Activated naive CD4-positive, alpha-beta T cell treated with anti-CD3 and anti-CD28 coated beads, Interleukin-2, amount 50 U/mL, for 72 hours (primary cell): ENCODE results near the gene TRIO. TPM values are rescaled to one million over a fixed set of nuclear protein-coding genes. Genes with fewer than 3 reads are reported as not detected.

Source experiments
- ATAC-seq, 2 donors: fragments of 150-1000 bp; cut with Tn5 transposase; 2 replicates each; pipeline ENCODE4 v1.10.0; 2021; ENCODE audit warnings: mild to moderate bottlenecking in 2 of 2, moderate library complexity in 2 of 2
- DNase-seq, 2 donors: peaks; one replicate each; pipeline ENCODE4 v3.0.0; 2021 to 2022; ENCODE audit warnings: low spot score in 2 of 2
- H3K27ac Mint-ChIP-seq, 2 donors: one replicate each; pipeline ENCODE4 v1.8.0; 2022; ENCODE audit warnings: mild to moderate bottlenecking in 2 of 2, mixed read lengths in 2 of 2
- H3K36me3 Mint-ChIP-seq, 2 donors: one replicate each; pipeline ENCODE4 v1.8.0; 2022; ENCODE audit warnings: mixed read lengths in 2 of 2
- H3K9me3 Mint-ChIP-seq, 2 donors: one replicate each; pipeline ENCODE4 v1.8.0; 2022; ENCODE audit warnings: mixed read lengths in 2 of 2
- total RNA-seq, 2 donors: library from RNA; stranded (reverse); gene quantifications; one replicate each; pipeline ENCODE4 v1.2.3, GENCODE V29; 2022

The TRIO gene
- total RNA-seq, 2 donors from 2014 or later = 13.3 to 18.2 TPM

- no peak for DNase-seq
- H3K36me3 Mint-ChIP-seq = peaks cover 0 to 5% of the 10 kb centered on the region in 2 donors
- no peak overlapping the region for H3K27ac Mint-ChIP-seq
- peaks cover 3 to 9% of the 10 kb centered on the region in 2 donors for H3K9me3 Mint-ChIP-seq
- no peak for ATAC-seq
These were observed 369.4 kb downstream of the TRIO start for GRCh38 chr5:14512574-14512973.

GRCh38 chr5:14513266-14513665 lies 370.1 kb downstream of the TRIO start:
- no peak for DNase-seq
- Mint-ChIP-seq H3K36me3 (peaks cover 0 to 5% of the 10 kb centered on the region in 2 donors), H3K9me3 (peaks cover 3 to 12% of the 10 kb centered on the region in 2 donors), H3K27ac (no peak overlapping the region)
- ATAC-seq = no peak

GRCh38 chr5:14516901-14517300 lies 373.8 kb downstream of the TRIO start:
- no peak overlapping the region for H3K27ac Mint-ChIP-seq
- H3K36me3 Mint-ChIP-seq = peaks cover 0 to 5% of the 10 kb centered on the region in 2 donors
- peaks cover 3 to 19% of the 10 kb centered on the region in 2 donors for H3K9me3 Mint-ChIP-seq
- ATAC-seq (no peak), DNase-seq (no peak)

GRCh38 chr5:14518638-14519037 lies 375.5 kb downstream of the TRIO start:
- no peak for ATAC-seq
- DNase-seq = no peak
- no peak overlapping the region for H3K27ac Mint-ChIP-seq
- H3K36me3 Mint-ChIP-seq = peaks cover 0 to 5% of the 10 kb centered on the region in 2 donors
- H3K9me3 Mint-ChIP-seq = peaks cover 3 to 22% of the 10 kb centered on the region in 2 donors

GRCh38 chr5:14521748-14522147 lies 378.6 kb downstream of the TRIO start:
- Mint-ChIP-seq H3K36me3 (no peaks in the 10 kb centered on the region), H3K27ac (no peak overlapping the region), H3K9me3 (peaks cover 0 to 16% of the 10 kb centered on the region in 2 donors)
- no peak for DNase-seq
- no peak for ATAC-seq

GRCh38 chr5:14522721-14523120 lies 379.6 kb downstream of the TRIO start:
- Mint-ChIP-seq H3K36me3 (no peaks in the 10 kb centered on the region), H3K9me3 (peaks cover 0 to 12% of the 10 kb centered on the region in 2 donors), H3K27ac (no peak overlapping the region)
- no peak for ATAC-seq
- no peak for DNase-seq

GRCh38 chr5:14523243-14524034 lies 380.3 kb downstream of the TRIO start:
- no peak for DNase-seq
- Mint-ChIP-seq H3K36me3 (no peaks in the 10 kb centered on the region), H3K9me3 (peaks cover 0 to 9% of the 10 kb centered on the region in 2 donors), H3K27ac (no peak overlapping the region)
- ATAC-seq = no peak

GRCh38 chr5:14525397-14525796 lies 382.3 kb downstream of the TRIO start:
- no peaks in the 10 kb centered on the region for H3K36me3 Mint-ChIP-seq
- H3K27ac Mint-ChIP-seq = no peak overlapping the region
- H3K9me3 Mint-ChIP-seq = peaks cover 0 to 6% of the 10 kb centered on the region in 2 donors
- no peak for ATAC-seq
- DNase-seq = no peak

GRCh38 chr5:14526493-14526892 lies 383.4 kb downstream of the TRIO start:
- Mint-ChIP-seq H3K36me3 (no peaks in the 10 kb centered on the region), H3K9me3 (peaks cover 0 to 6% of the 10 kb centered on the region in 2 donors), H3K27ac (no peak overlapping the region)
- no peak for DNase-seq
- ATAC-seq = no peak

GRCh38 chr5:14528115-14528514 lies 385.0 kb downstream of the TRIO start:
- no peak for ATAC-seq
- DNase-seq = no peak
- Mint-ChIP-seq H3K36me3 (no peaks in the 10 kb centered on the region), H3K27ac (no peak overlapping the region), H3K9me3 (no peaks in the 10 kb centered on the region)

GRCh38 chr5:14528926-14529325 lies 385.8 kb downstream of the TRIO start:
- Mint-ChIP-seq H3K9me3 (no peaks in the 10 kb centered on the region), H3K36me3 (no peaks in the 10 kb centered on the region), H3K27ac (no peak overlapping the region)
- ATAC-seq (no peak), DNase-seq (no peak)

GRCh38 chr5:14531668-14532067 lies 388.5 kb downstream of the TRIO start:
- DNase-seq (no peak), ATAC-seq (no peak)
- H3K36me3 Mint-ChIP-seq = no peaks in the 10 kb centered on the region
- H3K27ac Mint-ChIP-seq = no peak overlapping the region
- H3K9me3 Mint-ChIP-seq = no peaks in the 10 kb centered on the region

GRCh38 chr5:14532180-14532579 lies 389.0 kb downstream of the TRIO start:
- no peaks in the 10 kb centered on the region for H3K36me3 Mint-ChIP-seq
- ATAC-seq = no peak
- H3K27ac Mint-ChIP-seq = no peak overlapping the region
- no peak for DNase-seq
- H3K9me3 Mint-ChIP-seq = no peaks in the 10 kb centered on the region

GRCh38 chr5:14534773-14535172 lies 391.6 kb downstream of the TRIO start:
- Mint-ChIP-seq H3K36me3 (no peaks in the 10 kb centered on the region), H3K9me3 (peaks cover 0 to 9% of the 10 kb centered on the region in 2 donors), H3K27ac (peak overlapping the region in 1 of 2 donors; percentile 29)
- DNase-seq (no peak), ATAC-seq (no peak)

GRCh38 chr5:14545308-14545707 lies 402.2 kb downstream of the TRIO start:
- Mint-ChIP-seq H3K9me3 (peaks cover 16 to 22% of the 10 kb centered on the region in 2 donors), H3K36me3 (peaks cover 14 to 15% of the 10 kb centered on the region in 2 donors), H3K27ac (no peak overlapping the region)
- no peak for DNase-seq
- ATAC-seq = no peak

GRCh38 chr5:14545862-14546261 lies 402.7 kb downstream of the TRIO start:
- ATAC-seq (no peak), DNase-seq (no peak)
- peaks cover 12 to 22% of the 10 kb centered on the region in 2 donors for H3K9me3 Mint-ChIP-seq
- H3K36me3 Mint-ChIP-seq = peaks cover 14 to 15% of the 10 kb centered on the region in 2 donors
- H3K27ac Mint-ChIP-seq = no peak overlapping the region

- ATAC-seq = no peak
- DNase-seq = no peak
- H3K27ac Mint-ChIP-seq = no peak overlapping the region
- no peaks in the 10 kb centered on the region for H3K36me3 Mint-ChIP-seq
- peaks cover 0 to 9% of the 10 kb centered on the region in 2 donors for H3K9me3 Mint-ChIP-seq
These were observed 404.5 kb downstream of the TRIO start for GRCh38 chr5:14547666-14548065.

GRCh38 chr5:14551211-14551610 lies 408.1 kb downstream of the TRIO start:
- DNase-seq (no peak), ATAC-seq (no peak)
- Mint-ChIP-seq H3K9me3 (peaks cover 4 to 16% of the 10 kb centered on the region in 2 donors), H3K27ac (no peak overlapping the region), H3K36me3 (peaks cover 0 to 16% of the 10 kb centered on the region in 2 donors)
